C4-2B (cell line): ENCODE results near the gene GBP7.

Experiments
- ZFX ChIP-seq: fragments of 450-650 bp; IDR thresholded peaks from 2 replicates; pipeline ENCODE4 v1.6.1; 2017
- TF ChIP-seq, protein P1 (sequence below): fragments of 450-650 bp; conservative IDR thresholded peaks from 2 replicates; pipeline ENCODE4 v1.5.1; 2017; ENCODE audit warnings: mild to moderate bottlenecking

DNA sequence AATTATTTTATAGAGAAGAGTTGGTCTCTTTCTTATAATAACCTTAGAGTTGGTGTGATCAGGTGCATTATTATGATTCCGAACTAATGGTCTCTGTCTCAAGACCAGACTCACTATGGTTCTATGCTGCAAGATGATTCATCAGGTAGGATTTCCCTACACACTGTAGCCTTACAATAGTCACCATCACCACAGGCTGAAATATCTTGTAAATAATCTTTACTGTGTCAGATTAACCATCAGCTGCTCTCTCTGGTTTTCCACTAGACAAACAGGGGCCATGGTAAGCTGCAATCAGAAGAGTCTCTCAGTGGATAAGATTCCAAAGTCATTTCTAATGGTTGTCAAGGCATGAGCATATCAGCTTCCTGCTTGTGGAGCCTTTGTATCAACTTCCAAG lies 27.4 kb upstream of the GBP7 start:
- TF ChIP-seq, protein P1, sequence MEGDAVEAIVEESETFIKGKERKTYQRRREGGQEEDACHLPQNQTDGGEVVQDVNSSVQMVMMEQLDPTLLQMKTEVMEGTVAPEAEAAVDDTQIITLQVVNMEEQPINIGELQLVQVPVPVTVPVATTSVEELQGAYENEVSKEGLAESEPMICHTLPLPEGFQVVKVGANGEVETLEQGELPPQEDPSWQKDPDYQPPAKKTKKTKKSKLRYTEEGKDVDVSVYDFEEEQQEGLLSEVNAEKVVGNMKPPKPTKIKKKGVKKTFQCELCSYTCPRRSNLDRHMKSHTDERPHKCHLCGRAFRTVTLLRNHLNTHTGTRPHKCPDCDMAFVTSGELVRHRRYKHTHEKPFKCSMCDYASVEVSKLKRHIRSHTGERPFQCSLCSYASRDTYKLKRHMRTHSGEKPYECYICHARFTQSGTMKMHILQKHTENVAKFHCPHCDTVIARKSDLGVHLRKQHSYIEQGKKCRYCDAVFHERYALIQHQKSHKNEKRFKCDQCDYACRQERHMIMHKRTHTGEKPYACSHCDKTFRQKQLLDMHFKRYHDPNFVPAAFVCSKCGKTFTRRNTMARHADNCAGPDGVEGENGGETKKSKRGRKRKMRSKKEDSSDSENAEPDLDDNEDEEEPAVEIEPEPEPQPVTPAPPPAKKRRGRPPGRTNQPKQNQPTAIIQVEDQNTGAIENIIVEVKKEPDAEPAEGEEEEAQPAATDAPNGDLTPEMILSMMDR, result no peak
- no peak for TF ChIP-seq ZFX
